ENCODE results near the gene PRDM11. TPM values are rescaled to one million over a fixed set of nuclear protein-coding genes. Genes with fewer than 3 reads are reported as not detected.
"Not testable (repeated sequence)": the region's sequence is repeated elsewhere in the genome, so short reads cannot be mapped to it uniquely, and the experiment has no call there.

Gene PRDM11
- total and polyA plus RNA-seq, 2 donors from 2014 or later, result 2.9 to 22.5 TPM

GRCh38 chr11:45248501-45249011 lies 102.1 kb downstream of the PRDM11 start:
- H3K4me1 ChIP-seq (ENCODE audit: control insufficient read depth in 2 of 3, insufficient read depth in 2 of 3, low read depth in 1 of 3, low read length in 3 of 3), result peaks cover 0 to 3% (median 0%) of the 10 kb centered on the region in 3 donors
- intact Hi-C loops (cut with DNase I), result no loop called here
- H3K4me3 ChIP-seq (ENCODE audit: low read length in 3 of 3), result no peak overlapping the region
- no peak overlapping the region for H3K27ac ChIP-seq (ENCODE audit: low read depth in 2 of 2, low read length in 2 of 2)
- no peaks in the 10 kb centered on the region for H3K9me3 ChIP-seq (ENCODE audit: control insufficient read depth in 2 of 3, insufficient read depth in 1 of 3, low read length in 3 of 3)
- H3K36me3 ChIP-seq (ENCODE audit: control insufficient read depth in 2 of 3, insufficient read depth in 3 of 3, low read length in 3 of 3), result no peaks in the 10 kb centered on the region
- no peak for TF ChIP-seq CTCF (IDR thresholded peaks at IDR 0.05; ENCODE audit: borderline replicate concordance, extremely low read depth, insufficient read depth)
- DNase-seq (no peak), FAIRE-seq (no peak)
- no peaks in the 10 kb centered on the region for H3K27me3 ChIP-seq (ENCODE audit: control insufficient read depth, insufficient read depth, low read length)
- no peak overlapping the region for H3K9ac ChIP-seq (ENCODE audit: low read length in 3 of 3)

DNA sequence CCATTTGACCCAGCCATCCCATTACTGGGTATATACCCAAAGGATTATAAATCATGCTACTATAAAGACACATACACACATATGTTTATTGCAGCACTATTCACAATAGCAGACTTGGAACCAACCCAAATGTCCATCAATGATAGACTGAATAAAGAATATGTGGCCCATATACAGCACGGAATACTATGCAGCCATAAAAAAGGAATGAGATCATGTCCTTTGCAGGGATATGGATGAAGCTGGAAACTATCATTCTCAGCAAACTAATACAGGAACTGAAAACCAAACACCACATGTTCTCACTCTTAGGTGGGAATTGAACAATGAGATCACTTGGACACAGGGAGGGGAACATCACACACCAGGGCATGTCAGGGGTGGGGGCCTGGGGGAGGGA lies 102.9 kb downstream of the PRDM11 start:
- H3K9ac ChIP-seq (ENCODE audit: low read length in 3 of 3); H3K4me1 ChIP-seq (ENCODE audit: control insufficient read depth in 2 of 3, insufficient read depth in 2 of 3, low read depth in 1 of 3, low read length in 3 of 3); H3K27me3 ChIP-seq (ENCODE audit: control insufficient read depth, insufficient read depth, low read length); H3K27ac ChIP-seq (ENCODE audit: low read depth in 2 of 2, low read length in 2 of 2); FAIRE-seq; intact Hi-C loops (cut with DNase I); H3K36me3 ChIP-seq (ENCODE audit: control insufficient read depth in 2 of 3, insufficient read depth in 3 of 3, low read length in 3 of 3); H3K4me3 ChIP-seq (ENCODE audit: low read length in 3 of 3); H3K9me3 ChIP-seq (ENCODE audit: control insufficient read depth in 2 of 3, insufficient read depth in 1 of 3, low read length in 3 of 3): not testable (repeated sequence)
- DNase-seq, result peak in 1 of 5 donors; percentile 10

- Histone ChIP-seq H3K36me3 (ENCODE audit: control insufficient read depth in 2 of 3, insufficient read depth in 3 of 3, low read length in 3 of 3) (no peaks in the 10 kb centered on the region), H3K9me3 (ENCODE audit: control insufficient read depth in 2 of 3, insufficient read depth in 1 of 3, low read length in 3 of 3) (no peaks in the 10 kb centered on the region), H3K4me1 (ENCODE audit: control insufficient read depth in 2 of 3, insufficient read depth in 2 of 3, low read depth in 1 of 3, low read length in 3 of 3) (peaks cover 0 to 3% (median 0%) of the 10 kb centered on the region in 3 donors), H3K27me3 (ENCODE audit: control insufficient read depth, insufficient read depth, low read length) (no peaks in the 10 kb centered on the region), H3K27ac (ENCODE audit: low read depth in 2 of 2, low read length in 2 of 2) (no peak overlapping the region), H3K4me3 (ENCODE audit: low read length in 3 of 3) (no peak overlapping the region), H3K9ac (ENCODE audit: low read length in 3 of 3) (no peak overlapping the region)
- intact Hi-C loops (cut with DNase I), result no loop called here
- peak in 3 of 5 donors; percentile 11 to 79 (median 22) for DNase-seq
- TF ChIP-seq CTCF (IDR thresholded peaks at IDR 0.05; ENCODE audit: borderline replicate concordance, extremely low read depth, insufficient read depth), result no peak
- no peak for FAIRE-seq
These were observed 103.7 kb downstream of the PRDM11 start for GRCh38 chr11:45250035-45250718.

DNA sequence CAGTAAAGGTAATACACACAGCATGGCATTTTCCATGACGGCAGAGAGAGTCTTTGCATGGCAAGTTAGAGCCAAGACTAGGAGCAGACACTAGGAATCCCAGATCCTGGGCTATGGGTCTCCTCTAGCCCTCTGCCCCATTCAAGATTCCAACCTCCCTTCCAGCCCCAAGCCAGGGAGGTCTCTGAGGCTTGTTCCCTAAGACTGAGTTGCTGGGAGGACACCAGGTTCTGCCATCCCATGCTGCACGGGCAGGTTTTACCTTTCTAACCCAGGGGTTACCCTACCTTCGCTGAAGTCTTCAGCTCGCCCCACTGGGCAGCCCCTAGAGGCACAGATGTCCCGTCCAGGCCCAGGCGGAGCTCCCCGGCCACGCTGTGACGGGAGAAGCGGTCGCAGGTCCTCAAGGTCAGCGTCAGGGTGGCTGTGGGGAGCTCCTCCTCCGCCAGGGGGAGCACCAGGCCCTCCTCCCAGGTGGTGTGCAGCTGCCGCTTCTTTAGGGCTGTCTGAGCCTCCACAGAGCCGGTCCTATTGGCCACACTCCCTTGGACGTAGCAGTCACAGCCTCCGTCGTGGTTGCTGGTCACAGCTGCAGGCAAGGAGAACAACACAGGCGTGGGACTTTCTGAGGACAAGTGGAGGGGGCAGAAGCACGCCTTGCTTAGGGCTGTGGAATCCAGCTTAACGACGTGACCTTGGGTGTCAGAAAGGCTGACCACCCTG lies 105.9 kb downstream of the PRDM11 start:
- intact Hi-C loops (cut with DNase I), result no loop called here
- Histone ChIP-seq H3K9me3 (ENCODE audit: control insufficient read depth in 2 of 3, insufficient read depth in 1 of 3, low read length in 3 of 3) (no peaks in the 10 kb centered on the region), H3K9ac (ENCODE audit: low read length in 3 of 3) (no peak overlapping the region), H3K4me3 (ENCODE audit: low read length in 3 of 3) (no peak overlapping the region), H3K4me1 (ENCODE audit: control insufficient read depth in 2 of 3, insufficient read depth in 2 of 3, low read depth in 1 of 3, low read length in 3 of 3) (peaks cover 0 to 3% (median 0%) of the 10 kb centered on the region in 3 donors), H3K36me3 (ENCODE audit: control insufficient read depth in 2 of 3, insufficient read depth in 3 of 3, low read length in 3 of 3) (no peaks in the 10 kb centered on the region), H3K27ac (ENCODE audit: low read depth in 2 of 2, low read length in 2 of 2) (no peak overlapping the region), H3K27me3 (ENCODE audit: control insufficient read depth, insufficient read depth, low read length) (no peaks in the 10 kb centered on the region)
- peak in 4 of 5 donors; percentile 39 to 61 (median 52) for DNase-seq
- no peak for FAIRE-seq
- peak; percentile 64 for TF ChIP-seq CTCF (IDR thresholded peaks at IDR 0.05; ENCODE audit: borderline replicate concordance, extremely low read depth, insufficient read depth)
